Gastrocnemius medialis (tissue), 4 donors: Measurements from ENCODE around the gene SPOCK1. TPM values are rescaled to one million over a fixed set of nuclear protein-coding genes. Genes with fewer than 3 reads are reported as not detected.

Source experiments
- ATAC-seq, 2 donors: fragments of 150-250 bp; one replicate each; pipeline ENCODE4 v1.9.1; 2016
- DNase-seq, 2 donors: peaks; one replicate each; pipeline ENCODE4 v3.0.0-alpha.2; 2019
- H3K27ac ChIP-seq, 4 donors: fragments of 200-600 bp; sonication (generic); 1 replicate in 1 of 4; 2 replicates in 3 of 4; pipeline ENCODE4 v1.5.1; 2016 to 2018; ENCODE audit warnings: mild to moderate bottlenecking in 2 of 4, moderate library complexity in 1 of 4
- H3K27me3 ChIP-seq, 3 donors: fragments of 200-600 bp; sonication (generic) in 2 of 3; 1 replicate in 1 of 3; 2 replicates in 2 of 3; pipeline versions ENCODE4 v1.5.1 to v1.6.0; 2016 to 2019; ENCODE audit warnings: mild to moderate bottlenecking in 1 of 3, moderate library complexity in 1 of 3
- H3K36me3 ChIP-seq, 2 donors: fragments of 200-600 bp; sonication (generic) in 1 of 2; one replicate each; pipeline ENCODE4 v1.5.1; 2017 to 2018
- H3K4me1 ChIP-seq, 2 donors: fragments of 200-600 bp; sonication (generic) in 1 of 2; one replicate each; pipeline ENCODE4 v1.5.1; 2016 to 2017; ENCODE audit warnings: mild to moderate bottlenecking in 2 of 2
- H3K4me3 ChIP-seq, 4 donors: fragments of 200-600 bp; sonication (generic) in 3 of 4; 1 replicate in 1 of 4; 2 replicates in 3 of 4; pipeline ENCODE4 v1.5.1; 2016 to 2019; ENCODE audit warnings: mild to moderate bottlenecking in 2 of 4
- H3K9me3 ChIP-seq, 3 donors: fragments of 200-600 bp; sonication (generic) in 2 of 3; 1 replicate in 1 of 3; 2 replicates in 2 of 3; pipeline ENCODE4 v1.5.1; 2016 to 2019
- POLR2A ChIP-seq, 2 donors: fragments of 450-650 bp; IDR thresholded peaks; one replicate each; pipeline ENCODE4 v1.6.1; 2017; ENCODE audit warnings: antibody characterized with exemption in 2 of 2, mild to moderate bottlenecking in 2 of 2, moderate library complexity in 2 of 2
- in situ Hi-C, 4 donors: fragments of 200-750 bp; cut with MboI; loops; one replicate each; pipeline versions ENCODE4 v1.15.0 to v1.8.0; 2017; ENCODE audit warnings: low sequenced_read_pairs in 4 of 4
- intact Hi-C: fragments of 100-400 bp; cut with DNase I; formaldehyde crosslinking; loops from one replicate; pipeline ENCODE4 v1.15.1; 2023; ENCODE audit warnings: low total_unique reads
- total RNA-seq, 4 donors: library from RNA; depleted of rRNA; stranded (reverse); fragments of >200 nt; gene quantifications; one replicate each; pipeline versions ENCODE4 v1.1.0 to v1.2.3, GENCODE V29; 2016
- TF ChIP-seq, protein P1 (sequence below), 5 experiments: fragments of 450-650 bp in 3 of 5; fragments of 200-600 bp in 2 of 5; sonication (generic) in 2 of 5; IDR thresholded peaks in 4 of 5; conservative IDR thresholded peaks in 1 of 5; 1 replicate in 4 of 5; 2 replicates in 1 of 5; pipeline ENCODE4 v1.5.1; 2016 to 2019; ENCODE audit warnings: antibody characterized with exemption in 5 of 5, mild to moderate bottlenecking in 3 of 5, moderate library complexity in 3 of 5

Gene SPOCK1
- total RNA-seq, 4 donors from 2014 or later: 5.8 to 33.8 (median 25.3) TPM

DNA sequence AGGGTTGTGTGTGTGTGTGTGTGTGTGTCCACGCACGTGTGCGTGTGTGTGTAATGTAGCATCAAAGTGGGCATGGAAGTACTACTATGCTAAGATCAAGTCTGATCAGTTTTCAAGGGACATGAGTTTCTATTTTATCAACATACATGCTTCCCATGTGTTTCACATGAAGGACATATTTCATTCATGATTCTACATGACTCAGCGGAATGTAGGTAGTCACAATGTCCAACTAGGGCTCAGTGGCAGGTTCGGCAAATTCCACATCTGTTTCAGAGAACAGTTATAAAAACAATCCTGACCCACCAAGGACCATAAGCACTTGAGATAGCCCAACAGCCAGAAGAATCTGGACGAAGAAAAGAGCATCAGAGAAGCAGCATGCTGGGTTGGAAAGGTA lies 148.3 kb downstream of the SPOCK1 start:
- intact Hi-C loops: no loop called here

DNA sequence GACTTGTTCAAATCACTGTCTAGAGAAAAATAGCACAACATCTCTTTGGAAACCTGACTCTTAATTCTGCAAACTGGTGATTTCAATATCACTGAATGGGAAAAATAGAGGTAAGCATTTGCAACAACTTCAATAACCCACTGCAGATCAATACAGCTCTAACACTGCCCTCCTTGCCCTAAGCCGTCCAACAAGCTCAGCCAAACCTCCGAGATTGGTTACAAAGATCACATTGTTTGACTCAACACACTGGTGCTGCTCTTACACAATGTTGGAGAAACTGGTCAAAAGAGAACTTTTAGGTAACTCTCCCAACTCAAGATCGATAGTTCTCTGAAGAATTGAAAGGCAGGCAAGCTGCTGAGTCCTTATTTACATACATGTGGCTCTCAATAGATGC lies 150.4 kb downstream of the SPOCK1 start:
- Histone ChIP-seq H3K4me3 (no peak overlapping the region), H3K9me3 (no peaks in the 10 kb centered on the region), H3K27ac (no peak overlapping the region), H3K27me3 (no peaks in the 10 kb centered on the region), H3K4me1 (no peaks in the 10 kb centered on the region), H3K36me3 (no peaks in the 10 kb centered on the region)
- TF ChIP-seq, protein P1, sequence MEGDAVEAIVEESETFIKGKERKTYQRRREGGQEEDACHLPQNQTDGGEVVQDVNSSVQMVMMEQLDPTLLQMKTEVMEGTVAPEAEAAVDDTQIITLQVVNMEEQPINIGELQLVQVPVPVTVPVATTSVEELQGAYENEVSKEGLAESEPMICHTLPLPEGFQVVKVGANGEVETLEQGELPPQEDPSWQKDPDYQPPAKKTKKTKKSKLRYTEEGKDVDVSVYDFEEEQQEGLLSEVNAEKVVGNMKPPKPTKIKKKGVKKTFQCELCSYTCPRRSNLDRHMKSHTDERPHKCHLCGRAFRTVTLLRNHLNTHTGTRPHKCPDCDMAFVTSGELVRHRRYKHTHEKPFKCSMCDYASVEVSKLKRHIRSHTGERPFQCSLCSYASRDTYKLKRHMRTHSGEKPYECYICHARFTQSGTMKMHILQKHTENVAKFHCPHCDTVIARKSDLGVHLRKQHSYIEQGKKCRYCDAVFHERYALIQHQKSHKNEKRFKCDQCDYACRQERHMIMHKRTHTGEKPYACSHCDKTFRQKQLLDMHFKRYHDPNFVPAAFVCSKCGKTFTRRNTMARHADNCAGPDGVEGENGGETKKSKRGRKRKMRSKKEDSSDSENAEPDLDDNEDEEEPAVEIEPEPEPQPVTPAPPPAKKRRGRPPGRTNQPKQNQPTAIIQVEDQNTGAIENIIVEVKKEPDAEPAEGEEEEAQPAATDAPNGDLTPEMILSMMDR (IDR thresholded peaks at IDR 0.05 in 4 of 5, conservative IDR thresholded peaks at IDR 0.05 in 1 of 5): no peak
- intact Hi-C loops: loop anchor here (10.0 kb wide), 1 partner anchor 544 kb away; no protein-coding TSS in a partner anchor
- ATAC-seq (no peak), DNase-seq (no peak)
- in situ Hi-C loops: loop anchor here in 2 of 4 donors (10.0 kb wide), 2 partner anchors 136 to 156 kb away; no protein-coding TSS in a partner anchor

More for the DNA sequence above, 148.3 kb downstream of the SPOCK1 start:
- Histone ChIP-seq H3K27ac (no peak overlapping the region), H3K4me1 (no peaks in the 10 kb centered on the region), H3K36me3 (no peaks in the 10 kb centered on the region), H3K4me3 (no peak overlapping the region), H3K9me3 (no peaks in the 10 kb centered on the region), H3K27me3 (no peaks in the 10 kb centered on the region)
- no peak for TF ChIP-seq POLR2A (IDR thresholded peaks at IDR 0.05)
- TF ChIP-seq, protein P1 (IDR thresholded peaks at IDR 0.05 in 4 of 5, conservative IDR thresholded peaks at IDR 0.05 in 1 of 5): no peak
- DNase-seq (no peak), ATAC-seq (no peak)
- in situ Hi-C loops: no loop called here

DNA sequence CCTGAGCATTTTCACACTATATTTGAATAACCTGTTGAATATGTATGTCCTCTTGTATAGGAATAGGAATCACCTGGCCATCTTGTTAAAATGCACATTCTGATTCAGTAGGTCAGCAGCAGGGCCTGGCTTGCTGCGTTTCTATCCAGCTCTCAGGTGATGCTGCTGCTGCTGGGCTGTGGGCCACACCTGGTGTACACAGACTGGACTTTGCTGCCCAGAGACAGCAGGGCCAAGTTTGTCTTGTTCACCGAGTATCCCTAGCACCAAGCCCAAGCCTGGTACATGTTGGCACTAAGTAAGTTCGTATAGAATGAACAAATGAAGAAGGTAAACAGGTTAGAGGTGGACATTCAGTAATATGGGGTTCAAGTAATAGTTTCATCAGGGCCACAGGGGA lies 151.3 kb downstream of the SPOCK1 start:
- intact Hi-C loops (loop anchor here (10.0 kb wide), 1 partner anchor 543 kb away; no protein-coding TSS in a partner anchor), in situ Hi-C loops (loop anchor here in 2 of 4 donors (10.0 kb wide), 2 partner anchors 137 to 157 kb away; no protein-coding TSS in a partner anchor)
- H3K4me3 ChIP-seq: no peak overlapping the region
- H3K36me3 ChIP-seq: no peaks in the 10 kb centered on the region
- no peaks in the 10 kb centered on the region for H3K4me1 ChIP-seq
- ATAC-seq (no peak), DNase-seq (no peak)
- no peaks in the 10 kb centered on the region for H3K9me3 ChIP-seq
- H3K27me3 ChIP-seq: no peaks in the 10 kb centered on the region
- no peak overlapping the region for H3K27ac ChIP-seq
- TF ChIP-seq POLR2A (IDR thresholded peaks at IDR 0.05): no peak
- TF ChIP-seq, protein P1 (IDR thresholded peaks at IDR 0.05 in 4 of 5, conservative IDR thresholded peaks at IDR 0.05 in 1 of 5): no peak

DNA sequence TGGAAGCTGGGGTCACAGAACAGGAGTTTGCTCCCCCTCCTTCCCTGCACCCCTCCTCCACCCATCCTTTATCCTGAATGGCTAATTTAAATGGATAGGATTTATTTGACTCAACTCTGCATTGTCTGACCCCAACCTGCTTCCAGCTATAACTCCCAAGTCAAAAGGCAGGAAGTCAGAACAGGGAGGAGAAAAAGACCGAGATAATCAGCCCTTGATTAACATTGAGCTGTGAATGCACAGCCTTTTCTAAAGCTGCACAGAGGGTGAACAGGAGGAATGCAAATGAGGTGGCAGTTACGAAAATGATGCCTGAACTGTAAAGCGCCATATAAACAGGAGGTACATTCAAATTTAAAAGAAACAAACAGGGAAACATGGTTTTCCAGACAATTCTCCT lies 152.8 kb downstream of the SPOCK1 start:
- intact Hi-C loops (loop anchor here (10.0 kb wide), 1 partner anchor 541 kb away; no protein-coding TSS in a partner anchor), in situ Hi-C loops (loop anchor here in 2 of 4 donors (10.0 kb wide), 2 partner anchors 139 to 159 kb away; no protein-coding TSS in a partner anchor)
- H3K27ac ChIP-seq: no peak overlapping the region
- H3K9me3 ChIP-seq: no peaks in the 10 kb centered on the region
- TF ChIP-seq, protein P1 (IDR thresholded peaks at IDR 0.05 in 4 of 5, conservative IDR thresholded peaks at IDR 0.05 in 1 of 5): no peak
- no peak for TF ChIP-seq POLR2A (IDR thresholded peaks at IDR 0.05)
- H3K4me1 ChIP-seq: no peaks in the 10 kb centered on the region
- H3K27me3 ChIP-seq: no peaks in the 10 kb centered on the region
- H3K36me3 ChIP-seq: no peaks in the 10 kb centered on the region
- DNase-seq: no peak
- H3K4me3 ChIP-seq: no peak overlapping the region
- ATAC-seq: no peak
